Measurements from ENCODE around the gene SEMA6C.

DNA sequence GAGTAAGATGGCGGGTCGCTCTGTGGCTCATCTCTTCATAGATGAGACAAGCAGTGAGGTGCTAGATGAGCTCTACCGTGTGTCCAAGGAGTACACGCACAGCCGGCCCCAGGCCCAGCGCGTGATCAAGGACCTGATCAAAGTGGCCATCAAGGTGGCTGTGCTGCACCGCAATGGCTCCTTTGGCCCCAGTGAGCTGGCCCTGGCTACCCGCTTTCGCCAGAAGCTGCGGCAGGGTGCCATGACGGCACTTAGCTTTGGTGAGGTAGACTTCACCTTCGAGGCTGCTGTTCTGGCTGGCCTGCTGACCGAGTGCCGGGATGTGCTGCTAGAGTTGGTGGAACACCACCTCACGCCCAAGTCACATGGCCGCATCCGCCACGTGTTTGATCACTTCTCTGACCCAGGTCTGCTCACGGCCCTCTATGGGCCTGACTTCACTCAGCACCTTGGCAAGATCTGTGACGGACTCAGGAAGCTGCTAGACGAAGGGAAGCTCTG is 12.4 kb upstream of the SEMA6C start:
- TF ChIP-seq, protein P1, sequence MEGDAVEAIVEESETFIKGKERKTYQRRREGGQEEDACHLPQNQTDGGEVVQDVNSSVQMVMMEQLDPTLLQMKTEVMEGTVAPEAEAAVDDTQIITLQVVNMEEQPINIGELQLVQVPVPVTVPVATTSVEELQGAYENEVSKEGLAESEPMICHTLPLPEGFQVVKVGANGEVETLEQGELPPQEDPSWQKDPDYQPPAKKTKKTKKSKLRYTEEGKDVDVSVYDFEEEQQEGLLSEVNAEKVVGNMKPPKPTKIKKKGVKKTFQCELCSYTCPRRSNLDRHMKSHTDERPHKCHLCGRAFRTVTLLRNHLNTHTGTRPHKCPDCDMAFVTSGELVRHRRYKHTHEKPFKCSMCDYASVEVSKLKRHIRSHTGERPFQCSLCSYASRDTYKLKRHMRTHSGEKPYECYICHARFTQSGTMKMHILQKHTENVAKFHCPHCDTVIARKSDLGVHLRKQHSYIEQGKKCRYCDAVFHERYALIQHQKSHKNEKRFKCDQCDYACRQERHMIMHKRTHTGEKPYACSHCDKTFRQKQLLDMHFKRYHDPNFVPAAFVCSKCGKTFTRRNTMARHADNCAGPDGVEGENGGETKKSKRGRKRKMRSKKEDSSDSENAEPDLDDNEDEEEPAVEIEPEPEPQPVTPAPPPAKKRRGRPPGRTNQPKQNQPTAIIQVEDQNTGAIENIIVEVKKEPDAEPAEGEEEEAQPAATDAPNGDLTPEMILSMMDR (IDR thresholded peaks at IDR 0.05 in 2 of 3, conservative IDR thresholded peaks at IDR 0.05 in 1 of 3; ENCODE audit: borderline replicate concordance in 1 of 3, insufficient read depth in 1 of 3, low read depth in 2 of 3, low read length in 2 of 3), result no peak
- TF ChIP-seq POLR2A (IDR thresholded peaks at IDR 0.05; ENCODE audit: borderline replicate concordance, extremely low read depth, insufficient read depth, insufficient read length) (no peak), CEBPB (IDR thresholded peaks at IDR 0.05; ENCODE audit: low read depth) (no peak)

Measured in HCT116 (cell line).